Activated CD8-positive, alpha-beta memory T cell treated with anti-CD3 and anti-CD28 coated beads for 1 hour (primary cell): ENCODE data around the gene ZMYM5.
A peak's percentile ranks its signal among the peaks of the same experiment; 100 is the strongest.
"Not testable (repeated sequence)": the region's sequence is repeated elsewhere in the genome, so short reads cannot be mapped to it uniquely, and the experiment has no call there.

Source experiments
- DNase-seq, 2 donors: peaks; one replicate each; pipeline ENCODE4 v3.0.0-alpha.2; 2020; ENCODE audit warnings: low read depth in 1 of 2; ENCODE audit errors: extremely low read depth in 1 of 2

ZMYM5 gene

GRCh38 chr13:19822673-19823072, 40.8 kb downstream of the ZMYM5 start:
- no peak for DNase-seq

DNA sequence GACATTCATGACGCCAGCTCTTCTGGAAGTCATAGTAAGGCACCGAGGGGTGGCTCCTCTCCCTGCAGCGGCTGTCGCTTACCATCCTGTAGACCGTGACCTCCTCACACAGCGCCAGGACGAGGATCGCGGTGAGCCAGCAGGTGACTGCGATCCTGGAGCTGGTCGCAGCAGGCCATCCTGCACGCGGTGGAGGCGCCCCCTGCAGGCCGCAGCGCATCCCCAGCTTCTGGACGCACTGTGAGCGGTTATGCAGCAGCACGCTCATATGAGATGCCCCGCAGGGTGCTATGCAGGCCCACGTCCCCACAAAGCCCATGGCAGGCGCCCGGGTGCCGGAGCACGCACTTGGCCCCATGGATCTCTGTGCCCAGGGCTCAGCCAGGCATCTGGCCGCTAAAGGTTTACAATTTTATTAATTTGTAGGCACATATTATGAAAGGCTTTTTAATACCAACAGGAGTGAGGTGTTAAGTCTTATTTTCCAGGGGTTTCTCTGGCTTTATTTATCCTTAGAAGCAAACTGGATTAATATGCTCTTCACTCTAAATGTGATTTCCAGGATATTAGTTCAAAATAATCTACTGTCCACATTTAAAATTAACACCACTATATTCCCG, 45.1 kb downstream of the ZMYM5 start:
- peak; percentile 1 to 3 for DNase-seq

- DNase-seq: no peak
Measured at GRCh38 chr13:19817510-19818158, 45.8 kb downstream of the ZMYM5 start.

GRCh38 chr13:19817106-19817505, 46.3 kb downstream of the ZMYM5 start:
- no peak for DNase-seq

- not testable (repeated sequence) for DNase-seq
Measured at GRCh38 chr13:19815842-19816241, 47.6 kb downstream of the ZMYM5 start.

GRCh38 chr13:19810996-19811881, 52.2 kb downstream of the ZMYM5 start:
- no peak for DNase-seq

GRCh38 chr13:19810151-19810550, 53.3 kb downstream of the ZMYM5 start:
- DNase-seq: no peak

- no peak for DNase-seq
Measured at GRCh38 chr13:19805765-19806164, 57.7 kb downstream of the ZMYM5 start.

GRCh38 chr13:19795956-19796355, 67.5 kb downstream of the ZMYM5 start:
- DNase-seq: no peak

DNA sequence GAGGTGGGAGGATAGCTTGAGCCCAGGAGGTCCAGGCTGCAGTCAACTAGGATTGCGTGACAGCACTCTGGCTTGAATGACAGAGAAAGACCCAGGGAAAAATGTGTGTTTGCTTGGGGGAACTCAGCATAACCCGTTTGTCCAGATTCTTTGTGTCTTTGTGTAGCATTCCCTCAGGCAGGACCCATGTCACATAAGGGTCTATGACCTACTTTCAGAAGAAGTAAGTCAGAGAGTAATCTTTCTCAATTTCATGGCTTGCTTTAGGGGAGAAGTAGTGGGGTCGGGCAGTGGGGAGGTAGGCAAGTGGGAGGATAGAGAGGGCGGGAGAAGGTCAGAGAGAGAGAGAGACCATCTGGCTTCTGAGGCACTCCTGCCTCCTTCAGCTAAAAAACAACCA, 68.8 kb downstream of the ZMYM5 start:
- DNase-seq: no peak

DNA sequence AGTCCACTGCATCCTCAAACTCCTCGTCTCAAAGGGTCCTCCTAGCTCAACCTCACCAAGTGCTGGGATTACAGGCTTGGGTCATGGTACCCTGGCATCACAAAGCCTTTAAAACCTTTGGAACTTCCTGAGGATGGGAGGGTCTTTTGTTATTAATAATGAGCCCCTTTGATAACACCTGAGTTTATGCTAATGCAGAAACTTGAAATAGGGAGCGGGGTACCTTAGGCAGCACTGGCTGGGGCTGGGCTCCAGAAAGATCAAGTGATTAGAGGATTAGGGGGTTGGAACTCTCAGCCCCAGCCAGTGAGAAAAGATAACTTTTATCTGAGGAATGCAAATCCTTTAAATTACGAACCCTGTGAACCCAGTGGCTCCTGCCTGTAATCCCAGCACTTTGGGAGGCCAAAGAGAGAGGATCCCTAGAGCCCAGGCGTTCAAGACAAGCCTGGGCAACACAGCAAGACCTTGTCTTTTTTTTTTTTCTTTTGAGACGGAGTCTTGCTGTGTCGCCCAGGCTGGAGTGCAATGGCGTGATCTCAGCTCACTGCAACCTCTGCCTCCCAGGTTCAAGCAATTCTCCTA, 71.4 kb downstream of the ZMYM5 start:
- no peak for DNase-seq

- peak; percentile 84 to 93 for DNase-seq
Measured at GRCh38 chr13:19782727-19783682, 80.4 kb downstream of the ZMYM5 start, which contains the start of gene PSPC1. Gene PSPC1, minus strand, starts transcription at chr13:19782945. Its CDS starts 188 bp downstream, at chr13:19782757.

DNA sequence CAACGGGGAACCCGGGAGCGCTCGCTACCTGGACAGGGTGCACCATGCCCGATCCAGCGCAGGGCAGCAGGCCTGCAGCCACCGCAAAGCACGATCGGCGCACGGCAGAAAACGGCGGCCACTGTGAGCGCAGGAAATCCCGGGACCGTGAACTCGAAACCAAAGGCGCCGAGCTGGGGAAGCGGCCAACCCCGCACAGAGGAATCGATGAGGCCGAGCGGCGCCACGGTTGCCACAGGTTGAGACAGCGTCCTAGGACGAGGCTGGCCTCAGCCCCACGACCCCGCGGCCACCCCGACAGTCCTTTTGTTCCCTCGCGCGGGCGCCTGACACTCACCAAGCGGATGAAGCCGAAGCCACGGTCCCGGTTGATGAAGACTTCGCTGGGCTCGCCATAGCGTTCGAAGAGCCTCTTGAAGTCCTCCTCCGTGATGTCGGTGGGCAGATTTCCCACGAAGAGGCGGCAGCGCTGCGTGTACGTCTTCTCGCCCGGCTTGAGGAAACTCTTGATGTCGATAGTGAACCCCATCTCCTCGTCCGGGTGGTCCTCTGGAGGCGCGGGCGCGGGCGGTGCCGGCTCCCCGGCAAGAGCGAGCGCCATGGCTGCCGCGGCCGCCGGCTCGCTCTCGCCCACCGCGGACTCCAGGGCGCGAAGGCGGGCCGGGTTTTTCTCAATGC, 81.3 kb downstream of the ZMYM5 start:
- peak in 1 of 2 donors; percentile 36 for DNase-seq

DNA sequence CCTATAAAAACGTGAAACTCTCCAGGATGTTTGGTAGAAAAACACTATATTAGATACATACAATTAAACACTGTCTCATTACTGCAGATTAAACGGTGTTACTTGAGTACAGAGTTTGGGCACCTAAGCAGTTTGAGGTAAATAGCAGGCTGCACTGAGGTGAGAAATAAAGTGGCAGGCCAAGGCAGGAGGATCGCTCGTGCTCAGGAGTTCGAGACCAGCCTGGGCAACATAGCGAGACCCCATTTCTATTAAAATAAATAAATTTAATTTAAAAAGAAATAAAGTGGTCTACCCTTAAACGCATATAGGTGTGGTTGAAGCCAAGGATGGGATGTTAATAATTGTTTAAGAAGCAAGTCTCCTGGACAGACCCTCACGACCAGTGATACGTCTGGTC, 81.9 kb downstream of the ZMYM5 start:
- no peak for DNase-seq

GRCh38 chr13:19780753-19781418, 82.6 kb downstream of the ZMYM5 start:
- not testable (repeated sequence) for DNase-seq
